GM21786 (cell line): ENCODE results near the gene TNP2.

Source experiments
- ATAC-seq: cut with Tn5 transposase; IDR thresholded peaks from one replicate; pipeline ENCODE4 v1.9.1; 2021; ENCODE audit not compliant: unreplicated experiment

The TNP2 gene

GRCh38 chr16:11258553-11259492 is 10.3 kb downstream of the TNP2 start:
- no peak for ATAC-seq

GRCh38 chr16:11257131-11257938 is 11.8 kb downstream of the TNP2 start:
- ATAC-seq = no peak

- ATAC-seq = no peak
Measured at GRCh38 chr16:11256661-11257130, 12.4 kb downstream of the TNP2 start.

- ATAC-seq = peak; percentile 43
Measured at GRCh38 chr16:11255737-11256660, 13.1 kb downstream of the TNP2 start, which contains the start of gene SOCS1. SOCS1 (minus strand) TSS chr16:11256204; CDS start chr16:11255478, 726 bp downstream.

- no peak for ATAC-seq
Measured at GRCh38 chr16:11254913-11255736, 14.0 kb downstream of the TNP2 start.

- no peak for ATAC-seq
Measured at GRCh38 chr16:11253995-11254912, 14.9 kb downstream of the TNP2 start.

- ATAC-seq = no peak
Measured at GRCh38 chr16:11253009-11253994, 15.8 kb downstream of the TNP2 start.

GRCh38 chr16:11252482-11252931 is 16.6 kb downstream of the TNP2 start:
- ATAC-seq = no peak

- ATAC-seq = no peak
Measured at GRCh38 chr16:11251525-11252481, 17.3 kb downstream of the TNP2 start.

- no peak for ATAC-seq
Measured at GRCh38 chr16:11250786-11251524, 18.2 kb downstream of the TNP2 start.

- ATAC-seq = no peak
Measured at GRCh38 chr16:11250091-11250785, 18.9 kb downstream of the TNP2 start.

- ATAC-seq = no peak
Measured at GRCh38 chr16:11249233-11250061, 19.7 kb downstream of the TNP2 start.

- no peak for ATAC-seq
Measured at GRCh38 chr16:11248133-11248532, 21.0 kb downstream of the TNP2 start.

GRCh38 chr16:11245988-11246387 is 23.1 kb downstream of the TNP2 start:
- no peak for ATAC-seq
